Measurements from ENCODE around the gene EBI3.

DNA sequence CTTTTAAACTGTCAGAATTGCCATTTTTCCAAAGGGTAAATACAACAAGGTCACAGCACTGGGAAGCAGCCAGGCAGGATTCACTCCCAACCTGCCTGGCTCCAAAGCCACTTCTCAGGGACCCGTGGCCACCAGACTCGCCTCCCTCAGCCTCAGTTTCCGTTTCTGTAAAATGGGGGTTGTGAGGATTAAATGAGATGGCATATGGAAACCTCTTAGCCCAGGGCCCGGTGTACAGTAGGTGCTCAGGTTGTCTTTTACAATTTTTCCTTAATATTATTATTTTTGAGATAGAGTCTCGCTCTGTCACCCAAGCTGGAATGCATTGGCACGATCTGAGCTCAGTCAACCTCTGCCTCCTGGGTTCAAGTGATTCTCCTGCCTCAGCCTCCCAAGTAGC lies 27.7 kb downstream of the EBI3 start:
- TF ChIP-seq SIN3A (IDR thresholded peaks at IDR 0.05; ENCODE audit: borderline replicate concordance, insufficient read depth, low read depth, low read length), result no peak
- TF ChIP-seq, protein P1, sequence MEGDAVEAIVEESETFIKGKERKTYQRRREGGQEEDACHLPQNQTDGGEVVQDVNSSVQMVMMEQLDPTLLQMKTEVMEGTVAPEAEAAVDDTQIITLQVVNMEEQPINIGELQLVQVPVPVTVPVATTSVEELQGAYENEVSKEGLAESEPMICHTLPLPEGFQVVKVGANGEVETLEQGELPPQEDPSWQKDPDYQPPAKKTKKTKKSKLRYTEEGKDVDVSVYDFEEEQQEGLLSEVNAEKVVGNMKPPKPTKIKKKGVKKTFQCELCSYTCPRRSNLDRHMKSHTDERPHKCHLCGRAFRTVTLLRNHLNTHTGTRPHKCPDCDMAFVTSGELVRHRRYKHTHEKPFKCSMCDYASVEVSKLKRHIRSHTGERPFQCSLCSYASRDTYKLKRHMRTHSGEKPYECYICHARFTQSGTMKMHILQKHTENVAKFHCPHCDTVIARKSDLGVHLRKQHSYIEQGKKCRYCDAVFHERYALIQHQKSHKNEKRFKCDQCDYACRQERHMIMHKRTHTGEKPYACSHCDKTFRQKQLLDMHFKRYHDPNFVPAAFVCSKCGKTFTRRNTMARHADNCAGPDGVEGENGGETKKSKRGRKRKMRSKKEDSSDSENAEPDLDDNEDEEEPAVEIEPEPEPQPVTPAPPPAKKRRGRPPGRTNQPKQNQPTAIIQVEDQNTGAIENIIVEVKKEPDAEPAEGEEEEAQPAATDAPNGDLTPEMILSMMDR (IDR thresholded peaks at IDR 0.05), result no peak

Data from Panc1 (cell line).